HG03457 (cell line): ENCODE results near the gene ARAP1.

ENCODE experiments used
- ATAC-seq: cut with Tn5 transposase; IDR thresholded peaks from one replicate; pipeline ENCODE4 v1.9.1; 2021; ENCODE audit warnings: moderate number of reproducible peaks; ENCODE audit not compliant: unreplicated experiment

ARAP1 gene

GRCh38 chr11:72642043-72642883 lies 109.9 kb downstream of the ARAP1 start:
- no peak for ATAC-seq

GRCh38 chr11:72641522-72642042 lies 110.6 kb downstream of the ARAP1 start:
- ATAC-seq: no peak

DNA sequence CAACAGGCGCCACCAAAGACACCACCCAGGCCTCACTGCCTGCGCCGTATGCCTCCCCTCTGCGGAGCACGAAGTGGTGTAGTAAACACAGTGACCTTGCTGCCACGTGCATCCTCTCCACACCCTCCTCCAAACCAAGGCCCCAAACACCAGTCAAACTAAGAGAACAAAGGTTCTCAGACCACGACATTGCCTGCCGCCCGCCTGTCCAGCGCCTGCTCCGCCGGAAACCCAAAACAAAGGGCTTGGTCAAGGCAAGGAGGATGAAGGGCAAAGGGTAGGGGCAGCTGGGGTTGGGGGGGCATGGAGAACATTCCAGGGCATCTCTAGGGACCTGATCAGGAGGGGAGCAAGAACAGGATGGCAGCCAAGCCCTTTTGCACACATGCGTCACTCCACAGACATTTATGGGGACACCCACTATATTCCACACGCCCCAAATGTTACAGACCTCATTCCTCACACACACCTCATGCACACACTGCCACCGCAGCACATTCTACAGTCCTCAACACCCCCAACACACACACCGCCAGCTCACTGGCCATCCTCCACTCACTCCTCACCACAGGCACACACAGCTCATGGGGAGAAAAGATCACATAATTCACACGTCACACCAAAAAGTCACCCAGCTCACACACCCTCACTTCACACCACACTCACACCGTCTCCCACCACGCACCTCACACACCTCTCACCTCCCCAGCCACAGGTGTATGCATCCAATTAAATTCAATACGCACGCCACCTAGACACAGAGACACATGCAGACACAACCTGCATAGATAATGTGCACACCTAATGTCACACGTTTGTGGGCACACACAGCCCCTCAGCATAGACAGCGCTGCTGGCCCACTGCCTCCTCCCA lies 112.5 kb downstream of the ARAP1 start:
- no peak for ATAC-seq

DNA sequence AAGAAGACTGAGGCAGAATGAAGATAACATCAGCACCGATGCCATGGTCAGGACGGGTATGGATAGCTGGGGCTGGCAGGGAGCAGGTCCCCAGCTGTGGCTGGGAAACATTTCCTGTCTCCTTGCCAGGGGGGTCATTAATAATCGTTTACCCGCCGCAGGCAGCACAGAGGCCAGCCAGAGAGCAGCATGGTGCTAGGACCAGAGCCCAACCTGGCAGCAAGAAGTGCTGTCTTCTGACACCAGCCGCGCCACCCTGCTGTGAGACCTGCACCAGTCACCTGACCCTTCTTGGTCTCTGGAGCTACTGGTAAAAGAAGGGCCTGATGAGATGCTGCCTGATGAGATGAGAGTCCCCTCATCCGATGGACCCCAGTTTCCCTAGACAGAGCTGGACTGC lies 114.3 kb downstream of the ARAP1 start:
- no peak for ATAC-seq

GRCh38 chr11:72637198-72637597 lies 115.0 kb downstream of the ARAP1 start:
- ATAC-seq: no peak

DNA sequence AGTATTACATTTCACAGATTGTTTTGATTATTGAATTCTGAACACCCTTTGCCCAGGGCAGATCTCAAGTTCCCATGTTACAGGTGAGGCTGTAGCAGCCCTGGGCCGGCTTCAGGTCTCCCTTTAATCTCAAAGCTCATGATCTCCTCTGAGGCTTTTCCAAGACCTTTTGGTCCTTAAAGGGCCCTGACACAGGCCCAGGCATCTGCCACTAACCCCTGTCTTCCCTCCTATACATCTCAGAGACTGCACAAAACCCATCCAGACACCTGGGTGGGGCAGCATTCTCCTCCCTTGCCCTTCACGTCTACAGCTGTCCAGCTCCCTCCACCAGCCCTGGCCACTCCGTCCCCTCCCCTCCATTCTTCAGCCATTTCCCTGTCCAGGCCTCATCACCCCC lies 115.8 kb downstream of the ARAP1 start:
- no peak for ATAC-seq

DNA sequence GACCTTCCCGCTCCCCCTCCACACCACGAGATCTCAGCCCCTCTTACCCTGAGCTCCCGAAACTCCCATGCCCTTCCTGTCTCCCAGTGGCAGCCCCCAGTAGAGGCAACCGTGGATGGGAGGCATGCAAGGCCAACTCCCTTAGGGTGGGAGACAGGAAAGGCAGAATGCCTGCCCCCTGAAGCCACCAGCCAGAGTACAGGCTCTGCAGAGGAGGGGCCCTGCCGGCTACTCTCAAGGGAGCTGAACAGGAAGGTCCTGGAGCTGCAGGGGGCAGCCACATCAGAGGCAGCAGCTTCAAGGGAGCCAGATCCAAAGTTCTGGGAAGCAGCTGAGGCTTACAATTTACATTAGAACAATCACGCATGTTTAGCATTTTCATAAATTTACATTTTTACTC lies 116.3 kb downstream of the ARAP1 start:
- ATAC-seq: no peak

- ATAC-seq: no peak
Measured at GRCh38 chr11:72635309-72635915, 116.8 kb downstream of the ARAP1 start.
